HG02623 (cell line): ENCODE data around the gene MGAM2.

Source experiments
- ATAC-seq: cut with Tn5 transposase; IDR thresholded peaks from one replicate; pipeline ENCODE4 v1.9.1; 2021; ENCODE audit warnings: moderate library complexity; ENCODE audit not compliant: unreplicated experiment

MGAM2 gene

GRCh38 chr7:142114207-142114606 lies 2.7 kb downstream of the MGAM2 start:
- no peak for ATAC-seq

DNA sequence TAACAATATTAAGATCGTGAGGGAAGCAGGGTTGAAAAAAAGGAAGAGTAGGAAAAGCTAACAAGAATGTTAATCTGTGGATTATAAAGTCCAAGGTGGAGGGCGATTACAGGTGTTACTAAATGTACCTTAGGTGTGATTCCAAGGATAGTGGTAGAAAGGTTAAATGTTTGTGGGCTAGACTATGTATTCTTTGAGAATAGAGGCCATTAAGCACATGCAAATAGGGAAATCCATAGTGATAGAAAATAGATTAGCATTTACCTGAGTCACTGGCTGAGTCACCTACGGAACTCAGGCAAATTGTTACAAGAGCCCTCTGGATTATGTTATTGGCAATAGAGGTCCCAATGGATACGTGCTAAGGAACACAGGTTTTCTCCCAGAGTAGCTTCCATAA lies 9.0 kb downstream of the MGAM2 start:
- no peak for ATAC-seq

GRCh38 chr7:142123184-142123583 lies 11.7 kb downstream of the MGAM2 start:
- no peak for ATAC-seq

GRCh38 chr7:142125256-142125955 lies 13.9 kb downstream of the MGAM2 start:
- ATAC-seq: no peak

DNA sequence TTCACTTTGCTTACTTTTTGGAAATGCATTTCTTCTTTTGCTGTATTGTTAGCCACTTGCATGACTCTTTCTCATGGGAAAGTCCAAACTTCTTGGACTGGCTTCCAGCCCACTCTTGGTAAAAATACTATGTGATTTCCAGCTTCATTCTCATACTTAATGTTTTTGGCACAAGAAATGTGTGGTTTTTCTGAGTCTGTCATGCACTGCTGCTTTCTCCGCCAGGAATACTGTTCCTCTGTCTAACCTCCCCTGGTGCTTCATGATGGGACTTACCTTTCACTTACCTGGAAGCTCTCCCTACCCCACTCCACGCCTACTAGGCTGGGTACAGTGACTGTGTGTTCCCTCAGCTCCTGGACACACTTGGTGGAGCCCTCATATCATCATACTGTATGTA lies 18.7 kb downstream of the MGAM2 start:
- ATAC-seq: no peak

- ATAC-seq: no peak
These were observed 20.1 kb downstream of the MGAM2 start for GRCh38 chr7:142131439-142132185.

- ATAC-seq: no peak
These were observed 22.2 kb downstream of the MGAM2 start for GRCh38 chr7:142133731-142134148.

GRCh38 chr7:142134909-142135308 lies 23.4 kb downstream of the MGAM2 start:
- ATAC-seq: no peak

DNA sequence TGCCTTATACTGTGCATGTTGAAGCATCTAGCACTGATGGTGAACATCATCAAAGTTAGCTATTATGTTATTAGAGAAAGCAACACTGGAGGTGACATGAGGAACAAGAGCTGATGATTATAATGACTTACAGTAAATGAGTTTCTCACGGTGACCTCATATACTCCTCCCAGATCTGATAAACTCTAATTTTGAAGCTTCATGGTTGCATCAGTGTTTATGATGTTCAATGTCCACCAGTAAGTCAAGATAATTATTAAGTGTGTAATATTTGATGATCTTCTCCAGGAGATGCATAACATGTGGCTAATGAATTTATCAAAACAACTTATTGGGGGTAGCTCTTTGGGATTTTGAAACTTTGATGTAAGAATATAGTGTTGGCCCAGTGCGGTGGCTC lies 27.5 kb downstream of the MGAM2 start:
- ATAC-seq: no peak

DNA sequence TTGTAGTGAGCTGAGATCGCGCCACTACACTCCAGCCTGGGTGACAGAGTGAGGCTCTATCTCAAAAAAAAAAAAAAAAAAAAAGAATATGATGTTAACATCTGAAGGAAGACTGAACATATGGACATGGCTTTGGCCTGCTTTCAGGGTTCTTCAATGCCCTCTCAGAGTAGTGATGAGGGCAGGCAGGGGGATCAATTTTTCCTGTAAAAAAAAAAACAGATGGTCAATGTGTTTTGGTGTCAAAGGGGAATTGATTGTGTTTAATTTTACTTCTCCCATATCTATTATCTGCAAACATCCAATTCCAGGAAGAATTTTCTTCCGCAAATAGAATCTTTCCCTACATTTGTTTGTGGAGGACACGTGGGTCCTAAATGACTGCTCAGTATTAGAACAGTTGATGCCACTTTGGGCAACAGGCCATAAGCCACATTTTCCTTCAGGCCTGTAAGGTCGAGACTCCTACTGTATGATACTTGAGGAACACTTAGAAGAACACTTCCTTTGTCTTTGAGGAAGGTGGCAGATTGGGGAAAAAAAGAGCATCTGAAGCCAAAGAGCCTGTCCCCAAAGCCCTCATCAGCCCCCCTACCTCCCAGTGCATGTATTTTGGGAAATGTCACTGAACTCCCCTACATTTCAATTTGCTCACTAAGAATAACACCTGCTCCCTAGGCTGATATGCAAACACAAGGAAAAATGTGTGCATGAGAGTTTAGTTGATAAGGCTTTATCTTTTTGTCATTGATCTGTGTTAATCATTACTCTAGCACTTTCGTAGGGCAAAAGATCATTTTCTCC lies 28.3 kb downstream of the MGAM2 start:
- no peak for ATAC-seq

GRCh38 chr7:142140401-142140959 lies 29.0 kb downstream of the MGAM2 start:
- ATAC-seq: no peak

DNA sequence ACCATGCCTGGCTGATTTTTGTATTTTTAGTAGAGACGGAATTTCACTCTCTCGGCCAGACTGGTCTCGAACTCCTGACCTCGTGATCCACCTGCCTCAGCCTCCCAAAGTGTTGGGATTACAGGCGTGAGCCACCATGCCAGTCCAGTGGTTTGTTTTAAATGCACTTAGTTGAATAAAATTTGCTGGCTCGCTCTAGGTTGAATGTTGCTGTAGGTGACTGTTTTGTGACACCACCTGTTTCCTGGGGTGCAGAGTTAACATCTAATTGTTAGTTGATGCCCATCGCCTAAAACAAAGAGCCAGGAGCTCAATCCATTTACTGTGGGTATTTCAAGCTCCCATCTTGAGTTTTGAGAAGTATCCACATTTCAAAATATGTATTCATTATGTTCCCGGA lies 31.2 kb downstream of the MGAM2 start:
- ATAC-seq: no peak

DNA sequence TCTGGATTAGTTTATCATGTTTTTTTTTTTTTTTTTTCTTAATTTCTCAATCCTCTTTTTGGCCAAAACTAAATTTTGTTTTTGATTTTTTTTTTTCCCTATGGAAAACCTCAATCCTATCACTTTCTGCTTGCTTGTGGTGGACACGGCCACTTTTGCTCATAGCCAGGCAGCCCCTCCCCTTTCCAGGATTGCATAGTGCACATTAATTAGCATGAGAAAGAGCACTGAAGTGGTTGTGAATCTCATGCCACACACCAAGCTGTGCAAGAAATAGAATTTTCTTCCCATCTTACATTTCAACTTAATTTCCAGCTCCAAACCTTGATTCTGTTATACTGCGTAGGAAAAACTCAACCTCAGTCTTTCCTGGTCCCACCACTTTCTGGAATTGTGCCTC lies 34.6 kb downstream of the MGAM2 start:
- ATAC-seq: no peak

GRCh38 chr7:142150356-142150755 lies 38.8 kb downstream of the MGAM2 start:
- no peak for ATAC-seq

DNA sequence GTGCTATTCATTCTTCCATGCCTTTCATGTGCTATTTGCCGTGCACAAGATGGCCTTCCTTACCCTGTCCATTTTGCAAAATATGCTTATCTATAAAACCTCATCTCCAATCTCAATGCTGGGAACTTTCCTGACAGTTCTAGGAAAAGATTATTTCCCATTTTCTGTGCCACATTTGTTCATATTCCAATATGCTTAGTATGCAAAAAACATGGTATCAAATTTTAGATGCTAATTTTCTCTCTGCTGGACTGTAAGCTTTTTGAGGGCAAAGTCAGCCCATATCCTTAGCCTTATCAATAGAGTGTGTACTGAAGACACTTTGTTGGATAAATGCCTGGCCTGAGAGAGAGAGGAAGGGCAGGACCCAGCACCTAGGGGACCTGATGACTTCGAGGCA lies 39.4 kb downstream of the MGAM2 start:
- no peak for ATAC-seq

DNA sequence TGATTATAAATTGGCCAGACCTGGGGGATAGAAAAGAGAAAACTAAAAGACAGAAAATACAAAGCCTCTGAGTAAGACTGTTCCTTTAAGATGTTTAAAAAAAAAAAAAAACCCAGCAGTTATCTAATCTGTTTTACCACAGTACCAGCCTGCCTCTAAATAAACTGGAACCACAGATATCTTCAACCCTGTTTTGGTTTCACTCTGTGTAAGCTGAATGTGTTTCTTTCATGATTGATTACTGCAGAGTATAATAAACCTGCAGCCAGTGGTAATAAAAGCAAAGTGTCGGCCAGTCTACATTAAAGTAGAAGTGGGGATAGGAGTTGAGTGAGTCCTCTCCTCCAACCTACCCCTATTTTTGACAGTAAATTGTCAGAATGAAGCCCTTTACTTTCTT lies 40.6 kb downstream of the MGAM2 start:
- ATAC-seq: no peak

- no peak for ATAC-seq
These were observed 41.9 kb downstream of the MGAM2 start for GRCh38 chr7:142153400-142153799.

DNA sequence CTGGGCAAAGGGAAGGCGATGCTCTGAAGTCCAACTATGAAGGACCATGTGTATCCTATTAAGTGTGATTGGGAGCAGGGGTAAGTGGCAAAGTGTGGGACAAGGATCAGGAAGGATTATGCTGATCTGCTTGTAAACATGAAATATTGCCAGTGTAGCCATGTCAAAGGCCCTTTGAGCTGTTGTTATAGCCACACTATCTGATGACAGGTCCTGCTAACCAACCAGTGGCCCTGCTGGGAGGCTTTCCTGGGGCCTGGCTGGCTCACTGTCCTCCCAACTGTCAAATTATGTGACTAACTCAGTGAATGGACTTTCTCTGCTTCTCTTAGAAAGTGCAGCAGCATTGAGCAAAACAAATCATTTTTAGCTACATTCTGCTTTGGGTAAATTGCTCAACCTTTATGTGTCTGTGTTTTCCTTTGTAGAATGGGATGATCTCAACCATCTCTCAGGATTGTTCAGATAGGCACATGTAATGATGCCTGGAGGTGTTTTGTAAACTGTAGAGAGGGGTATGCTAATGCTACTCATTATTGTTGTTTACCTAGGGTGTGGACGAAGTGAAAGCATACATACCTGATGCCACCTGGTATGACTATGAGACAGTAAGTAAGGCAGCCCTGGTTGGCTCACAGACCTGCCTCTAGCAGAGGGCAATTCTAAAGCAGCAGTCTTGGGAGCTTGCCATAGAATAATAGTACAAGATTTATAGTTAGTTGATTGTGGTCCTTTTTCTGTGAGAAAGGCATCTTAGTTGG lies 47.4 kb downstream of the MGAM2 start:
- no peak for ATAC-seq

- ATAC-seq: no peak
These were observed 50.4 kb downstream of the MGAM2 start for GRCh38 chr7:142161921-142162320.

GRCh38 chr7:142168746-142169145 lies 57.2 kb downstream of the MGAM2 start:
- ATAC-seq: no peak

- no peak for ATAC-seq
These were observed 61.4 kb downstream of the MGAM2 start for GRCh38 chr7:142172932-142173331.
